ENCODE measurements around the gene MECP2. TPM values are rescaled to one million over a fixed set of nuclear protein-coding genes. Genes with fewer than 3 reads are reported as not detected.
A peak's percentile ranks its signal among the peaks of the same experiment; 100 is the strongest.
"Not testable (repeated sequence)": the region's sequence is repeated elsewhere in the genome, so short reads cannot be mapped to it uniquely, and the experiment has no call there.

Gene MECP2
- total and polyA plus RNA-seq, 9 donors: 17.5 to 24.0 (median 20.7) TPM

DNA sequence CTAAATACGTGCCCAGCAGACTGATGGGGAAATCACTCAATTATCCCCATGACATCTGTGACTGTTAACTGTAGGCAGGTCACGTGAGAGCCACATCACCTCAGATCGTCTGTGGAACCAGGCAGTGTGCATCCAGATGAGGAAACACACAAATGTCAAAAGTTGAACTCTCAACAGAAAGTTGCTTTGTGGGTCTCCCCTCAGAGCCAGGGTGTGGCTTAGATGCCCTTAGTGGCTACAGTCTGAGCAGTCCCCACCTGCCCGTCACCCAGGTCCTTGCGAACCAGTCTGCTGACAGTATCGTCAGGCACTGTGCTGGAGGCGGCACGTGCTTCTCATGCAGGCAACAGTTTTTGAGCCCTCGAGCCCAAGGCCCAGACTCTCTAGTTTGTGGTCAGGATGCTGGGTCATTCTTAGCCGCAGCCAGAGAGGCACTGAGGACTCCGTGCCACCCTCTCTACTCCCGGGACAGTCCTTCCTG is 114.2 kb downstream of the MECP2 start:
- peaks cover 6% of the 10 kb centered on the region for H3K4me1 ChIP-seq (ENCODE audit: control insufficient read depth, insufficient read depth, low read length)
- H3K27ac ChIP-seq (ENCODE audit: low read length): no peak overlapping the region
- no peaks in the 10 kb centered on the region for H3K36me3 ChIP-seq (ENCODE audit: control insufficient read depth, insufficient read depth, low read length)
- WGBS (ENCODE audit: insufficient coverage): 87% methylated on average over 8 of the region's 12 CpGs
- H3K9me3 ChIP-seq (replicated peaks; ENCODE audit: control insufficient read depth, low read depth, low read length): no peaks in the 10 kb centered on the region
- DNase-seq: no peak
- peaks cover 62% of the 10 kb centered on the region for H3K27me3 ChIP-seq (ENCODE audit: control insufficient read depth, insufficient read depth, low read length)
- no peak overlapping the region for H3K4me3 ChIP-seq (ENCODE audit: low read length)

DNA sequence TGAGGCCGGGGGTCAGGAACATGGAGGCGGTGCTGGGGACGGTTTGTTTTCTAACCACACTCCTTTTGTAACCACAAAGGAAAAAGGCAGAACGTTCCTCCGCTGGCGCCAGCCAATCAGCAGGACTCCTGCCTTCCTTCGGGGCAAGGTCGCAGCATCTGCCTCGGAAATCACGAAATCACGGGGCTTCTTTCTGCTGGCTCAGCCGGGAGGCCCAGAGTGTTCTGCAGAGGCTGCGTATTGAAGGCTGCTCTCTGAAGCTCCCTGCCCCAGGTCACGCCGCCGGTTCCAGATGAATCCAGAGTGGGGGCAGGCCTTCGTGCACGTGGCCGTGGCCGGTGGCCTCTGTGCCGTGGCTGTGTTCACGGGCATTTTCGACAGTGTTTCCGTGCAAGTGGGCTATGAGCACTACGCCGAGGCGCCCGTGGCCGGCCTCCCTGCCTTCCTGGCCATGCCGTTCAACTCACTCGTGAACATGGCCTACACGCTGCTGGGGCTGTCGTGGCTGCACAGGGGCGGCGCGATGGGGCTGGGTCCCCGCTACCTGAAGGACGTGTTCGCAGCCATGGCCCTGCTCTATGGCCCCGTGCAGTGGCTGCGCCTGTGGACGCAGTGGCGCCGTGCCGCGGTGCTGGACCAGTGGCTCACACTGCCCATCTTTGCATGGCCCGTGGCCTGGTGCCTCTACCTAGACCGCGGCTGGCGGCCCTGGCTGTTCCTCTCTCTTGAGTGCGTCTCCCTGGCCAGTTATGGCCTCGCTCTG is 115.6 kb downstream of the MECP2 start:
- 75% methylated on average over 52 of the region's 52 CpGs for WGBS (ENCODE audit: insufficient coverage)
- DNase-seq: peak; percentile 73
- H3K27ac ChIP-seq (ENCODE audit: low read length): peak overlapping the region; percentile 59
- H3K4me1 ChIP-seq (ENCODE audit: control insufficient read depth, insufficient read depth, low read length): peaks cover 6% of the 10 kb centered on the region
- H3K27me3 ChIP-seq (ENCODE audit: control insufficient read depth, insufficient read depth, low read length): peaks cover 59% of the 10 kb centered on the region
- no peak overlapping the region for H3K4me3 ChIP-seq (ENCODE audit: low read length)
- H3K36me3 ChIP-seq (ENCODE audit: control insufficient read depth, insufficient read depth, low read length): no peaks in the 10 kb centered on the region
- H3K9me3 ChIP-seq (replicated peaks; ENCODE audit: control insufficient read depth, low read depth, low read length): no peaks in the 10 kb centered on the region

DNA sequence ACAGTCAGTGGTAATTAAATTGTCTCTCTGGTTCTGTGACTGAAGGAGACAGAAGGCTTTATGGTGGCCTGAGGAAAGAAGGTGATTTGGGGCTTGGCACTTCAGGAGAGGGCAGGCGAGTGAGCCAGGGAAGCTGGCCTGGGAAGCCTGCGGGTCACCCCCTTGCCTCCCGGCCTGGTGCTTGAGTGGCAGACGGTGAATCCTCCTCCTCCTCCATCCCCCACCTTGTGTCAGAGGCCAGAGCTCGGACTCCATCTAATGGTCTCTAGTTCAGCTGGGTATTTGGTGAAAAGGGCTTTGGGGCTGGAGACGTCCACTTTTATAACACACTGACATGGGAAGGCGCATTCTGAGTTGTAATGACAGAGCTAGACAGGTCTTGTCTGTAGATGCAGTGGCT is 116.3 kb downstream of the MECP2 start:
- no peaks in the 10 kb centered on the region for H3K9me3 ChIP-seq (replicated peaks; ENCODE audit: control insufficient read depth, low read depth, low read length)
- 80% methylated on average over 1 of the region's 7 CpGs for WGBS (ENCODE audit: insufficient coverage)
- H3K4me1 ChIP-seq (ENCODE audit: control insufficient read depth, insufficient read depth, low read length): peaks cover 6% of the 10 kb centered on the region
- peak overlapping the region; percentile 59 for H3K27ac ChIP-seq (ENCODE audit: low read length)
- no peak for DNase-seq
- H3K4me3 ChIP-seq (ENCODE audit: low read length): no peak overlapping the region
- H3K27me3 ChIP-seq (ENCODE audit: control insufficient read depth, insufficient read depth, low read length): peaks cover 55% of the 10 kb centered on the region
- H3K36me3 ChIP-seq (ENCODE audit: control insufficient read depth, insufficient read depth, low read length): no peaks in the 10 kb centered on the region

- H3K27me3 ChIP-seq (ENCODE audit: control insufficient read depth, insufficient read depth, low read length): peaks cover 55% of the 10 kb centered on the region
- not testable (repeated sequence) for H3K4me1 ChIP-seq (ENCODE audit: control insufficient read depth, insufficient read depth, low read length)
Observed at GRCh38 chrX:153980394-153980793, 117.1 kb downstream of the MECP2 start.

GRCh38 chrX:153974726-153975286 is 122.7 kb downstream of the MECP2 start:
- no peak overlapping the region for H3K4me3 ChIP-seq (ENCODE audit: low read length)
- DNase-seq: no peak
- no peak overlapping the region for H3K27ac ChIP-seq (ENCODE audit: low read length)
- H3K9me3 ChIP-seq (replicated peaks; ENCODE audit: control insufficient read depth, low read depth, low read length): no peaks in the 10 kb centered on the region
- no peaks in the 10 kb centered on the region for H3K36me3 ChIP-seq (ENCODE audit: control insufficient read depth, insufficient read depth, low read length)
- H3K4me1 ChIP-seq (ENCODE audit: control insufficient read depth, insufficient read depth, low read length): peaks cover 17% of the 10 kb centered on the region
- WGBS (ENCODE audit: insufficient coverage): 80% methylated on average over 3 of the region's 3 CpGs
- H3K27me3 ChIP-seq (ENCODE audit: control insufficient read depth, insufficient read depth, low read length): peaks cover 16% of the 10 kb centered on the region

More at GRCh38 chrX:153980394-153980793, 117.1 kb downstream of the MECP2 start:
- not testable (repeated sequence) for H3K27ac ChIP-seq (ENCODE audit: low read length); H3K36me3 ChIP-seq (ENCODE audit: control insufficient read depth, insufficient read depth, low read length); H3K9me3 ChIP-seq (replicated peaks; ENCODE audit: control insufficient read depth, low read depth, low read length); DNase-seq; H3K4me3 ChIP-seq (ENCODE audit: low read length)
- 92% methylated on average over 4 of the region's 10 CpGs for WGBS (ENCODE audit: insufficient coverage)

- WGBS (ENCODE audit: insufficient coverage): 73% methylated on average over 14 of the region's 14 CpGs
- no peak overlapping the region for H3K4me3 ChIP-seq (ENCODE audit: low read length)
- DNase-seq: peak; percentile 33
- peaks cover 17% of the 10 kb centered on the region for H3K27me3 ChIP-seq (ENCODE audit: control insufficient read depth, insufficient read depth, low read length)
- no peaks in the 10 kb centered on the region for H3K36me3 ChIP-seq (ENCODE audit: control insufficient read depth, insufficient read depth, low read length)
- H3K9me3 ChIP-seq (replicated peaks; ENCODE audit: control insufficient read depth, low read depth, low read length): no peaks in the 10 kb centered on the region
- peaks cover 24% of the 10 kb centered on the region for H3K4me1 ChIP-seq (ENCODE audit: control insufficient read depth, insufficient read depth, low read length)
- peak overlapping the region; percentile 92 for H3K27ac ChIP-seq (ENCODE audit: low read length)
Observed at GRCh38 chrX:153974003-153974725, 123.4 kb downstream of the MECP2 start.

- Histone ChIP-seq H3K9me3 (replicated peaks; ENCODE audit: control insufficient read depth, low read depth, low read length) (no peaks in the 10 kb centered on the region), H3K4me3 (ENCODE audit: low read length) (peak overlapping the region; percentile 58), H3K27me3 (ENCODE audit: control insufficient read depth, insufficient read depth, low read length) (peaks cover 16% of the 10 kb centered on the region), H3K4me1 (ENCODE audit: control insufficient read depth, insufficient read depth, low read length) (peaks cover 32% of the 10 kb centered on the region), H3K27ac (ENCODE audit: low read length) (peak overlapping the region; percentile 92), H3K36me3 (ENCODE audit: control insufficient read depth, insufficient read depth, low read length) (peaks cover 2% of the 10 kb centered on the region)
- DNase-seq: peak; percentile 31
- 74% methylated on average over 3 of the region's 20 CpGs for WGBS (ENCODE audit: insufficient coverage)
Observed at GRCh38 chrX:153973127-153974002, 124.2 kb downstream of the MECP2 start.

- Histone ChIP-seq H3K9me3 (replicated peaks; ENCODE audit: control insufficient read depth, low read depth, low read length) (no peaks in the 10 kb centered on the region), H3K27me3 (ENCODE audit: control insufficient read depth, insufficient read depth, low read length) (peaks cover 18% of the 10 kb centered on the region), H3K36me3 (ENCODE audit: control insufficient read depth, insufficient read depth, low read length) (peaks cover 7% of the 10 kb centered on the region), H3K27ac (ENCODE audit: low read length) (peak within 1 kb of the TSS; percentile 100), H3K4me3 (ENCODE audit: low read length) (peak within 1 kb of the TSS; percentile 96), H3K4me1 (ENCODE audit: control insufficient read depth, insufficient read depth, low read length) (peaks cover 40% of the 10 kb centered on the region)
- DNase-seq: peak; percentile 95
- WGBS (ENCODE audit: insufficient coverage): 10% methylated on average over 81 of the region's 103 CpGs
Observed at GRCh38 chrX:153972368-153973126, 125.0 kb downstream of the MECP2 start, which contains the start of gene TMEM187. TMEM187 (plus strand) TSS chrX:153972754; CDS start chrX:153982063, 9,309 bp downstream.
